MCF 10A (cell line): Measurements from ENCODE around the gene PRAMEF33. TPM values are rescaled to one million over a fixed set of nuclear protein-coding genes. Genes with fewer than 3 reads are reported as not detected.
"Not testable (repeated sequence)": the region's sequence is repeated elsewhere in the genome, so short reads cannot be mapped to it uniquely, and the experiment has no call there.

ENCODE experiments used
- BruUV-seq: library from RNA; stranded (reverse); fragments of 400-500 nt; replicated peaks from 2 replicates; lab custom pipeline; 2021; lab: Mats Ljungman, UMichigan
- CTCF ChIA-PET: fragments of 300-600 bp; sonication (Branson Sonifier 250); formaldehyde crosslinking; extraction: SDS; loops from one replicate; lab custom pipeline; 2021; ENCODE audit warnings: antibody characterized with exemption, inconsistent platforms; lab: Yijun Ruan, JAX
- POLR2A ChIA-PET: fragments of 300-600, 350-650 bp; sonication (Branson Sonifier 250); formaldehyde crosslinking; extraction: SDS; loops from one replicate; lab custom pipeline; 2020; ENCODE audit warnings: antibody characterized with exemption, inconsistent platforms; lab: Yijun Ruan, JAX
- DNase-seq: peaks from one replicate; pipeline ENCODE4 v3.0.0-alpha.2; 2018; ENCODE audit not compliant: unreplicated experiment
- H3K27ac Mint-ChIP-seq: one replicate; pipeline ENCODE4 v1.8.0; 2022; ENCODE audit warnings: mild to moderate bottlenecking, low read depth, mixed read lengths; ENCODE audit not compliant: unreplicated experiment
- H3K27me3 Mint-ChIP-seq: one replicate; pipeline ENCODE4 v1.8.0; 2022; ENCODE audit warnings: mixed read lengths; ENCODE audit not compliant: insufficient read depth, unreplicated experiment
- H3K36me3 Mint-ChIP-seq: one replicate; pipeline ENCODE4 v1.8.0; 2022; ENCODE audit warnings: mild to moderate bottlenecking, moderate library complexity, mixed read lengths; ENCODE audit not compliant: insufficient read depth, unreplicated experiment
- H3K4me1 Mint-ChIP-seq: one replicate; pipeline ENCODE4 v1.8.0; 2022; ENCODE audit warnings: mixed read lengths; ENCODE audit not compliant: insufficient read depth, unreplicated experiment
- H3K4me3 Mint-ChIP-seq: one replicate; pipeline ENCODE4 v1.8.0; 2022; ENCODE audit warnings: mild to moderate bottlenecking, moderate library complexity, mixed read lengths; ENCODE audit not compliant: unreplicated experiment
- H3K9me3 Mint-ChIP-seq: one replicate; pipeline ENCODE4 v1.8.0; 2022; ENCODE audit warnings: mixed read lengths; ENCODE audit not compliant: unreplicated experiment
- CTCF ChIP-seq: fragments of 200-600 bp; IDR thresholded peaks from one replicate; pipeline ENCODE4 v1.8.0; 2022; ENCODE audit warnings: antibody characterized with exemption, mild to moderate bottlenecking; ENCODE audit not compliant: unreplicated experiment
- intact Hi-C: fragments of 100-400 bp; cut with micrococcal nuclease; formaldehyde crosslinking; loops from 2 replicates; pipeline ENCODE4 v1.14.1; 2022
- total RNA-seq: library from RNA; stranded (reverse); gene quantifications from 2 replicates; pipeline ENCODE4 v1.2.3, GENCODE V29; 2022

The PRAMEF33 gene
- total RNA-seq, 1 experiment from 2014 or later: not detected

DNA sequence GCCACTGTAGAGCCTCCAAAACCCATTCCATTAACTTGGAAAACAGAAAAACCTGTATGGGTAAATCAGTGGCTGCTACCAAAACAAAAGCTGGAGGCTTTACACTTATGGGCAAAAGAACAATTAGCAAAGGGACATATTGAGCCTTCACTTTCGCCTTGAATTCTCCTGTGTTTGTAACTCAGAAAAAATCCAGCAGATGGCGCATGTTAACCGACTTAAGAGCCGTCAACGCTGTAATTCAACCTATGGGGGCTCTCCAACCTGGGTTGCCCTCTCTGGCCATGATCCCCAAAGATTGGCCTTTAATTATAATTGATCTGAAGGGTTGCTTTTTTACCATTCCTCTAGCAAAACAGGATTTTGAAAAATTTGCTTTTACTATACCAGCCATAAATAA lies 53.4 kb downstream of the PRAMEF33 start:
- BruUV-seq, H3K4me1 Mint-ChIP-seq, H3K9me3 Mint-ChIP-seq, H3K27me3 Mint-ChIP-seq, H3K27ac Mint-ChIP-seq, H3K4me3 Mint-ChIP-seq, POLR2A ChIA-PET, CTCF ChIA-PET, H3K36me3 Mint-ChIP-seq: not testable (repeated sequence)
- TF ChIP-seq CTCF: peak; percentile 60
- intact Hi-C loops: loop anchor here (2.0 to 5.0 kb wide), 2 partner anchors 66 to 606 kb away; no protein-coding TSS in a partner anchor
- DNase-seq: peak; percentile 65

Other genes starting within 250 kb of the PRAMEF33 start
- not detected in 2 replicates for gene PRAMEF27, start 247.0 kb upstream of the PRAMEF33 start, total RNA-seq
- not detected in 2 replicates for gene HNRNPCL3, start 242.8 kb upstream of the PRAMEF33 start, total RNA-seq
- not detected in 2 replicates for gene PRAMEF25, start 232.8 kb upstream of the PRAMEF33 start, total RNA-seq
- gene HNRNPCL2, start 186.7 kb upstream of the PRAMEF33 start, total RNA-seq: not detected in 2 replicates
- gene PRAMEF26, start 147.5 kb upstream of the PRAMEF33 start, total RNA-seq: not detected in 2 replicates
- gene HNRNPCL4, start 137.9 kb upstream of the PRAMEF33 start, total RNA-seq: not detected in 2 replicates
- not detected in 2 replicates for gene PRAMEF9, start 131.7 kb upstream of the PRAMEF33 start, total RNA-seq
- gene PRAMEF13, start 102.1 kb upstream of the PRAMEF33 start, total RNA-seq: not detected in 2 replicates
- not detected in 2 replicates for gene PRAMEF18, start 77.4 kb upstream of the PRAMEF33 start, total RNA-seq
- not detected in 2 replicates for gene PRAMEF5, start 49.3 kb upstream of the PRAMEF33 start, total RNA-seq
- gene PRAMEF8, start 18.4 kb upstream of the PRAMEF33 start, total RNA-seq: not detected in 2 replicates
- not detected in 2 replicates for gene PRAMEF15, start 12.0 kb downstream of the PRAMEF33 start, total RNA-seq
- gene PRAMEF14, start 43.6 kb downstream of the PRAMEF33 start, total RNA-seq: not detected in 2 replicates
- not detected in 2 replicates for gene PRAMEF19, start 68.4 kb downstream of the PRAMEF33 start, total RNA-seq
- gene PRAMEF17, start 86.1 kb downstream of the PRAMEF33 start, total RNA-seq: not detected in 2 replicates
- gene PRAMEF20, start 106.9 kb downstream of the PRAMEF33 start, total RNA-seq: not detected in 2 replicates
- gene LRRC38, start 210.5 kb downstream of the PRAMEF33 start, total RNA-seq: not detected in 2 replicates